Hepatocyte (in vitro differentiated cells): ENCODE results near the gene CALU.

ENCODE experiments used
- CTCF ChIP-seq: fragments of 200-600 bp; sonication (generic); IDR thresholded peaks from 2 replicates; pipeline ENCODE4 v1.5.1; 2016; ENCODE audit warnings: antibody characterized with exemption, mild to moderate bottlenecking; ENCODE audit not compliant: poor library complexity
- EZH2 ChIP-seq: fragments of 200-600 bp; sonication (generic); IDR thresholded peaks from 2 replicates; pipeline ENCODE4 v1.6.1; 2016; ENCODE audit warnings: antibody characterized with exemption, mild to moderate bottlenecking, borderline replicate concordance
- EZH2phosphoT487 ChIP-seq: fragments of 200-600 bp; sonication (generic); IDR thresholded peaks from one replicate; pipeline ENCODE4 v1.6.1; 2018; ENCODE audit warnings: antibody characterized with exemption, mild to moderate bottlenecking, low read depth, moderate library complexity; ENCODE audit not compliant: unreplicated experiment, severe bottlenecking

- TF ChIP-seq CTCF (no peak), EZH2phosphoT487 (no peak), EZH2 (no peak)
Observed at GRCh38 chr7:128775744-128776474, 36.8 kb downstream of the CALU start, which contains the start of gene OPN1SW.
